Testis (tissue), 3 donors: ENCODE data around the gene SHROOM3. TPM values are rescaled to one million over a fixed set of nuclear protein-coding genes. Genes with fewer than 3 reads are reported as not detected.
"Not testable (repeated sequence)": the region's sequence is repeated elsewhere in the genome, so short reads cannot be mapped to it uniquely, and the experiment has no call there.

Experiments used
- DNase-seq: peaks from one replicate; pipeline ENCODE4 v3.0.0-alpha.2; 2019
- H3K27ac ChIP-seq, 2 donors: fragments of 200-600 bp; sonication (generic); one replicate each; pipeline ENCODE4 v1.5.1; 2019
- H3K27me3 ChIP-seq: fragments of 200-600 bp; sonication (generic); one replicate; pipeline ENCODE4 v1.5.1; 2019
- H3K36me3 ChIP-seq: fragments of 200-600 bp; sonication (generic); one replicate; pipeline ENCODE4 v1.5.1; 2017; ENCODE audit warnings: low read depth; ENCODE audit errors: missing control alignments
- H3K4me1 ChIP-seq: fragments of 200-600 bp; sonication (generic); one replicate; pipeline ENCODE4 v1.5.1; 2019
- H3K4me3 ChIP-seq, 2 donors: fragments of 200-600 bp; sonication (generic); one replicate each; pipeline ENCODE4 v1.5.1; 2017 to 2019
- H3K9me3 ChIP-seq: fragments of 200-600 bp; sonication (generic); one replicate; pipeline ENCODE4 v1.5.1; 2017
- CTCF ChIP-seq, 3 experiments: fragments of 450-650 bp in 2 of 3; fragments of 200-600 bp in 1 of 3; sonication (generic) in 1 of 3; IDR thresholded peaks; one replicate each; pipeline ENCODE4 v1.5.1; 2016 to 2019; ENCODE audit warnings: antibody characterized with exemption in 3 of 3, mild to moderate bottlenecking in 2 of 3, moderate library complexity in 1 of 3
- POLR2A ChIP-seq: fragments of 450-650 bp; IDR thresholded peaks from one replicate; pipeline ENCODE4 v1.6.1; 2017; ENCODE audit warnings: antibody characterized with exemption, mild to moderate bottlenecking, moderate library complexity
- WGBS, 2 donors: methylation state at CpG; one replicate each; pipeline ENCODE4 v1.1.5; 2018; 5-methylcytosine and 5-hydroxymethylcytosine counted together
- intact Hi-C: fragments of 100-400 bp; cut with DNase I; formaldehyde crosslinking; loops from one replicate; pipeline ENCODE4 v1.15.1; 2023; ENCODE audit warnings: low total_unique reads
- polyA plus RNA-seq: library from polyadenylated mRNA; stranded (reverse); fragments of 350-450 nt; fragmentation: Illumina TruSeq; extraction: RNeasy Lipid Tissue Mini Kit (QIAGEN cat#74804); gene quantifications from one replicate; pipeline ENCODE4 v1.2.3, GENCODE V29; 2014; ENCODE audit warnings: low read depth, low replicate concordance; ENCODE audit not compliant: insufficient read depth
- total RNA-seq, 2 donors: library from RNA; depleted of rRNA; stranded (reverse); fragments of >200 nt; gene quantifications; one replicate each; pipeline ENCODE4 v1.2.3, GENCODE V29; 2016

SHROOM3 gene
- total and polyA plus RNA-seq, 3 donors from 2014 or later: 3.9 to 7.2 (median 6.4) TPM

- intact Hi-C loops: no loop called here
- Histone ChIP-seq H3K4me3 (no peak overlapping the region), H3K4me1 (peaks cover 10% of the 10 kb centered on the region), H3K27ac (no peak overlapping the region), H3K9me3 (no peaks in the 10 kb centered on the region), H3K36me3 (no peaks in the 10 kb centered on the region), H3K27me3 (no peaks in the 10 kb centered on the region)
- TF ChIP-seq CTCF (IDR thresholded peaks at IDR 0.05) (no peak), POLR2A (no peak)
- 88 to 93% methylated on average over 5 of the region's 5 CpGs for WGBS, 2 donors
- no peak for DNase-seq
Observed at GRCh38 chr4:76726631-76727030, 291.6 kb downstream of the SHROOM3 start.

- H3K27me3 ChIP-seq, H3K9me3 ChIP-seq, H3K4me1 ChIP-seq, H3K36me3 ChIP-seq, H3K4me3 ChIP-seq, DNase-seq, intact Hi-C loops, H3K27ac ChIP-seq: not testable (repeated sequence)
- 93% methylated on average over 5 of the region's 5 CpGs for WGBS, 2 donors
Observed at GRCh38 chr4:76727934-76728333, 292.9 kb downstream of the SHROOM3 start.

GRCh38 chr4:76729460-76729859 is 294.4 kb downstream of the SHROOM3 start:
- Histone ChIP-seq H3K4me1 (no peaks in the 10 kb centered on the region), H3K9me3 (no peaks in the 10 kb centered on the region), H3K27me3 (no peaks in the 10 kb centered on the region), H3K4me3 (no peak overlapping the region), H3K36me3 (no peaks in the 10 kb centered on the region), H3K27ac (no peak overlapping the region)
- TF ChIP-seq POLR2A (no peak), CTCF (IDR thresholded peaks at IDR 0.05) (no peak)
- WGBS, 2 donors: 85 to 98% methylated on average over 1 of the region's 1 CpG
- intact Hi-C loops: no loop called here
- no peak for DNase-seq

- no peaks in the 10 kb centered on the region for H3K9me3 ChIP-seq
- WGBS, 2 donors: 84 to 86% methylated on average over 1 of the region's 1 CpG
- no peaks in the 10 kb centered on the region for H3K4me1 ChIP-seq
- no peak for DNase-seq
- TF ChIP-seq CTCF (IDR thresholded peaks at IDR 0.05) (no peak), POLR2A (no peak)
- H3K27me3 ChIP-seq: no peaks in the 10 kb centered on the region
- H3K36me3 ChIP-seq: no peaks in the 10 kb centered on the region
- H3K27ac ChIP-seq: no peak overlapping the region
- no peak overlapping the region for H3K4me3 ChIP-seq
- intact Hi-C loops: no loop called here
Observed at GRCh38 chr4:76729980-76730379, 295.0 kb downstream of the SHROOM3 start.

- H3K4me1 ChIP-seq: no peaks in the 10 kb centered on the region
- no peaks in the 10 kb centered on the region for H3K9me3 ChIP-seq
- TF ChIP-seq CTCF (IDR thresholded peaks at IDR 0.05) (no peak), POLR2A (no peak)
- 77 to 91% methylated on average over 1 of the region's 1 CpG for WGBS, 2 donors
- H3K27me3 ChIP-seq: no peaks in the 10 kb centered on the region
- H3K27ac ChIP-seq: no peak overlapping the region
- H3K4me3 ChIP-seq: no peak overlapping the region
- no peaks in the 10 kb centered on the region for H3K36me3 ChIP-seq
- intact Hi-C loops: no loop called here
- no peak for DNase-seq
Observed at GRCh38 chr4:76732246-76732645, 297.2 kb downstream of the SHROOM3 start.
